GM12878 (cell line): Measurements from ENCODE around the gene PLXNB3. TPM values are rescaled to one million over a fixed set of nuclear protein-coding genes. Genes with fewer than 3 reads are reported as not detected.

Experiments
- ATAC-seq: fragments of 200-7000 bp; cut with Tn5 transposase; 3 replicates; pipeline ENCODE4 v1.9.1; 2020; ENCODE audit warnings: mild to moderate bottlenecking, moderate library complexity
- BruUV-seq: library from RNA; stranded (reverse); fragments of 400-500 nt; replicated peaks from 2 replicates; lab custom pipeline; 2021; lab: Mats Ljungman, UMichigan
- CTCF ChIA-PET: fragments of 300-600 bp; sonication (Branson Sonifier 250); formaldehyde crosslinking; extraction: SDS; loops from one replicate; lab custom pipeline; 2021; ENCODE audit warnings: inconsistent platforms; lab: Yijun Ruan, JAX
- POLR2A ChIA-PET: fragments of 350-600 bp; formaldehyde crosslinking; extraction: SDS; loops from one replicate; lab custom pipeline; 2021; ENCODE audit warnings: inconsistent platforms; lab: Charles Lee
- RAD21 ChIA-PET: fragments of 300-600 bp; sonication (Branson Sonifier 250); formaldehyde crosslinking; loops from one replicate; lab custom pipeline; 2023; ENCODE audit warnings: antibody characterized with exemption; ENCODE audit not compliant: unreplicated experiment; lab: Charles Lee
- SMC1A ChIA-PET: fragments of 300-600 bp; sonication (Branson Sonifier 250); formaldehyde crosslinking; loops from one replicate; lab custom pipeline; 2023; ENCODE audit not compliant: unreplicated experiment, uncharacterized antibody; lab: Charles Lee
- DNase-seq: peaks from one replicate; pipeline ENCODE4 v3.0.0-alpha.2; 2011; ENCODE audit warnings: low read depth, low spot score
- FAIRE-seq: peaks from 3 replicates; lab custom pipeline; 2011; peaks lifted over from hg19 to GRCh38; lab: Jason Lieb, UNC
- H2AFZ ChIP-seq: 2 replicates; pipeline ENCODE4 v1.6.0; 2011; ENCODE audit warnings: low read depth, low read length, control low read depth; ENCODE audit not compliant: control insufficient read depth
- H3K27ac ChIP-seq: 2 replicates; pipeline ENCODE4 v1.5.1; 2011; ENCODE audit warnings: control low read depth; ENCODE audit not compliant: control insufficient read depth, insufficient read depth
- H3K27me3 ChIP-seq, 2 experiments: replicated peaks in 1 of 2; 2 replicates each; pipeline versions ENCODE4 v1.6.0 to v1.6.1; 2011; ENCODE audit warnings: low read length in 1 of 2; ENCODE audit not compliant: control insufficient read depth in 2 of 2, insufficient read depth in 2 of 2
- H3K36me3 ChIP-seq, 2 experiments: 2 replicates each; pipeline ENCODE4 v1.5.1; 2011; ENCODE audit warnings: low read length in 1 of 2; ENCODE audit not compliant: control insufficient read depth in 2 of 2, insufficient read depth in 2 of 2
- H3K4me1 ChIP-seq: 2 replicates; pipeline ENCODE4 v1.6.1; 2011; ENCODE audit warnings: mild to moderate bottlenecking, low read length, moderate library complexity, mixed read lengths; ENCODE audit not compliant: control insufficient read depth, insufficient read depth
- H3K4me2 ChIP-seq: 2 replicates; pipeline ENCODE4 v1.6.0; 2011; ENCODE audit warnings: control low read depth; ENCODE audit not compliant: control insufficient read depth, insufficient read depth
- H3K4me3 ChIP-seq: fragments of 200-600 bp; sonication (generic); 2 replicates; pipeline ENCODE4 v1.5.1; 2016
- H3K79me2 ChIP-seq: 2 replicates; pipeline ENCODE4 v1.6.0; 2011; ENCODE audit warnings: low read length; ENCODE audit not compliant: control insufficient read depth, insufficient read depth
- H3K9ac ChIP-seq: 2 replicates; pipeline ENCODE4 v1.8.0; 2011; ENCODE audit warnings: low read length, control low read depth, mixed read lengths; ENCODE audit not compliant: control insufficient read depth, insufficient read depth
- H3K9me3 ChIP-seq: replicated peaks from 3 replicates; pipeline ENCODE4 v1.5.1; 2011; ENCODE audit warnings: mild to moderate bottlenecking, low read length; ENCODE audit not compliant: control insufficient read depth, insufficient read depth
- H4K20me1 ChIP-seq: 2 replicates; pipeline ENCODE4 v1.6.0; 2011; ENCODE audit not compliant: control insufficient read depth, insufficient read depth
- ASH2L ChIP-seq: fragments of 300-600, 200-600 bp; sonication (generic); IDR thresholded peaks from 2 replicates; pipeline ENCODE4 v1.6.1; 2017; ENCODE audit warnings: low read depth, mild to moderate bottlenecking, borderline replicate concordance
- CHD4 ChIP-seq: fragments of 200-600 bp; sonication (generic); IDR thresholded peaks from 2 replicates; pipeline ENCODE4 v1.6.1; 2016; ENCODE audit warnings: mild to moderate bottlenecking
- CREM ChIP-seq: IDR thresholded peaks from 2 replicates; pipeline ENCODE4 v1.6.1; 2014; ENCODE audit warnings: antibody characterized with exemption, low read depth
- EP300 ChIP-seq, 2 experiments: fragments of 150-350 bp in 1 of 2; IDR thresholded peaks; 2 replicates each; pipeline ENCODE4 v1.6.1; 2011 to 2012; ENCODE audit warnings: low read depth in 2 of 2, low read length in 2 of 2, borderline replicate concordance in 1 of 2, improper control_type of control experiment in 1 of 2, inconsistent platforms in 1 of 2; ENCODE audit not compliant: control insufficient read depth in 1 of 2
- FOXK2 ChIP-seq: fragments of 450-650 bp; IDR thresholded peaks from 2 replicates; pipeline ENCODE4 v1.6.1; 2017; ENCODE audit warnings: mild to moderate bottlenecking, moderate library complexity
- FOXM1 ChIP-seq: IDR thresholded peaks from 2 replicates; pipeline ENCODE4 v1.6.1; 2012; ENCODE audit warnings: low read depth, mild to moderate bottlenecking, inconsistent platforms, low read length, moderate library complexity
- IRF4 ChIP-seq: IDR thresholded peaks from 2 replicates; pipeline ENCODE4 v1.6.1; 2011; ENCODE audit warnings: low read depth, low read length
- IRF5 ChIP-seq: fragments of 450-650 bp; IDR thresholded peaks from 2 replicates; pipeline ENCODE4 v1.6.1; 2017; ENCODE audit warnings: borderline replicate concordance
- NR2C1 ChIP-seq: fragments of 450-650 bp; IDR thresholded peaks from 2 replicates; pipeline ENCODE4 v1.6.1; 2017; ENCODE audit warnings: antibody characterized with exemption, mild to moderate bottlenecking, moderate library complexity
- PKNOX1 ChIP-seq: fragments of 450-650 bp; IDR thresholded peaks from 2 replicates; pipeline ENCODE4 v1.6.1; 2016; ENCODE audit warnings: mild to moderate bottlenecking
- RAD21 ChIP-seq: IDR thresholded peaks from 2 replicates; pipeline ENCODE4 v1.6.1; 2011; ENCODE audit warnings: mild to moderate bottlenecking, low read depth, low read length, moderate library complexity; ENCODE audit not compliant: insufficient read depth
- SUPT20H ChIP-seq: IDR thresholded peaks from 2 replicates; pipeline ENCODE4 v1.6.1; 2011; ENCODE audit warnings: low read depth, mild to moderate bottlenecking, low read length, moderate library complexity, borderline replicate concordance; ENCODE audit not compliant: control insufficient read depth
- WGBS: methylation state at CpG from one replicate; pipeline ENCODE4 v1.1.6; 2016; ENCODE audit warnings: low lambda C conversion rate; ENCODE audit not compliant: insufficient replicate concordance, insufficient coverage; ENCODE audit errors: missing lambda C conversion rate; 5-methylcytosine and 5-hydroxymethylcytosine counted together
- in situ Hi-C: fragments of 300-500 bp; cut with MboI; formaldehyde crosslinking; loops from 9 replicates; pipeline ENCODE4 v1.14.3; 2018; ENCODE audit warnings: mixed read lengths
- intact Hi-C: fragments of 100-400 bp; cut with micrococcal nuclease; formaldehyde crosslinking; loops from one replicate; pipeline ENCODE4 v1.14.2; 2022; ENCODE audit not compliant: unreplicated experiment
- polyA plus RNA-seq, 11 experiments: library from polyadenylated mRNA; depleted of rRNA in 4 of 11; unstranded in 6 of 11; stranded (reverse) in 5 of 11; fragments of >200 nt; fragmentation: Nextera tagmentation in 4 of 11; fragmentation: Illumina TruSeq in 1 of 11; extraction: Ambion mirVana in 4 of 11; extraction: Trizol in 1 of 11; gene quantifications; 1 replicate in 1 of 11; 2 replicates in 10 of 11; pipeline versions ENCODE4 v1.2.1 to v1.2.3, GENCODE V29; 2011 to 2016; ENCODE audit warnings: inconsistent platforms in 2 of 11, missing spikeins in 2 of 11, low read depth in 1 of 11
- total RNA-seq, 4 experiments: library from RNA; depleted of rRNA in 3 of 4; stranded (reverse); fragments of >200 nt in 3 of 4; fragmentation: Illumina TruSeq in 1 of 4; extraction: Trizol in 1 of 4; gene quantifications; 2 replicates each; pipeline versions ENCODE4 v1.2.1 to v1.2.3, GENCODE V29; 2013 to 2021
- TF ChIP-seq, protein P1 (sequence below): fragments of 450-650 bp; conservative IDR thresholded peaks from 2 replicates; pipeline ENCODE4 v1.6.1; 2017; ENCODE audit warnings: mild to moderate bottlenecking, moderate library complexity
- TF ChIP-seq, protein P2 (sequence below): IDR thresholded peaks from 2 replicates; pipeline ENCODE4 v1.6.1; 2012; ENCODE audit warnings: low read length, inconsistent platforms

Gene PLXNB3
- total and polyA plus RNA-seq, 10 of the 15 experiments (the other 5 are each of a cell fraction or from before 2014, with no cell fraction given) = 0.06 to 0.68 (median 0.19) TPM; not detected in 4

DNA sequence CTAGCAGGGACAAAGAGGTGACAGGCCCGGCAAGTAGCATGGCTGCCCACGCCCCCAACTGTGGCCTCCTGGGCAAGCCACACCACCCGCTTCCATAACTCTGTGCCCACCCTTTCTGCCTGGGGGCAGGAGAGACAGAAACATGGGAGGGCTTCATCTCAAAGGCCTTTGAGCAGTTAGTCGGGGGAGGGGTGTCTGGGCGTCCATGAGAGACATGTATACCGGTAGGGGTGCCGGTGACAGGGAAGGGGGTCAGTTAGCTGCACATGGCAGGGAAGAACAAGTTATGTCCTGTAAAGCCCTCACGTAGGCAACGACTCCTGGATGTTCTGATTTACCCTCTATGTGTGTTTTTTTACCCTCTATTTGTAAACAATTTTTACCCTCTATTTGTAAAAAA is 57.0 kb downstream of the PLXNB3 start:
- no peak for ATAC-seq
- 47% methylated on average over 9 of the region's 9 CpGs for WGBS
- intact Hi-C loops (no loop called here), in situ Hi-C loops (loop anchor here (25.0 kb wide), 1 partner anchor 634 kb away; the partner anchor contains the start of gene MAGEA1)
- Histone ChIP-seq H4K20me1 (no peaks in the 10 kb centered on the region), H3K36me3 (no peaks in the 10 kb centered on the region), H3K27me3 (no peaks in the 10 kb centered on the region; a peak in 2 of 4 replicates), H3K4me2 (no peak overlapping the region), H3K9ac (no peak overlapping the region), H3K4me1 (no peaks in the 10 kb centered on the region), H3K4me3 (no peak overlapping the region), H3K9me3 (no peaks in the 10 kb centered on the region), H2AFZ (no peak overlapping the region), H3K27ac (no peak overlapping the region), H3K79me2 (no peaks in the 10 kb centered on the region)
- no TSS peak for BruUV-seq
- no peak for FAIRE-seq
- TF ChIP-seq IRF4 (no peak), ASH2L (no peak), EP300 (IDR thresholded peaks at IDR 0.05; ENCODE audit: borderline replicate concordance in 1 of 2, control insufficient read depth in 1 of 2, low read depth in 2 of 2, low read length in 2 of 2) (no peak), NR2C1 (no peak), IRF5 (no peak), CREM (no peak), FOXK2 (no peak), CHD4 (no peak), PKNOX1 (no peak), FOXM1 (no peak), SUPT20H (no peak), RAD21 (no peak)
- TF ChIP-seq, protein P1, sequence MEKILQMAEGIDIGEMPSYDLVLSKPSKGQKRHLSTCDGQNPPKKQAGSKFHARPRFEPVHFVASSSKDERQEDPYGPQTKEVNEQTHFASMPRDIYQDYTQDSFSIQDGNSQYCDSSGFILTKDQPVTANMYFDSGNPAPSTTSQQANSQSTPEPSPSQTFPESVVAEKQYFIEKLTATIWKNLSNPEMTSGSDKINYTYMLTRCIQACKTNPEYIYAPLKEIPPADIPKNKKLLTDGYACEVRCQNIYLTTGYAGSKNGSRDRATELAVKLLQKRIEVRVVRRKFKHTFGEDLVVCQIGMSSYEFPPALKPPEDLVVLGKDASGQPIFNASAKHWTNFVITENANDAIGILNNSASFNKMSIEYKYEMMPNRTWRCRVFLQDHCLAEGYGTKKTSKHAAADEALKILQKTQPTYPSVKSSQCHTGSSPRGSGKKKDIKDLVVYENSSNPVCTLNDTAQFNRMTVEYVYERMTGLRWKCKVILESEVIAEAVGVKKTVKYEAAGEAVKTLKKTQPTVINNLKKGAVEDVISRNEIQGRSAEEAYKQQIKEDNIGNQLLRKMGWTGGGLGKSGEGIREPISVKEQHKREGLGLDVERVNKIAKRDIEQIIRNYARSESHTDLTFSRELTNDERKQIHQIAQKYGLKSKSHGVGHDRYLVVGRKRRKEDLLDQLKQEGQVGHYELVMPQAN = no peak
- TF ChIP-seq, protein P2, sequence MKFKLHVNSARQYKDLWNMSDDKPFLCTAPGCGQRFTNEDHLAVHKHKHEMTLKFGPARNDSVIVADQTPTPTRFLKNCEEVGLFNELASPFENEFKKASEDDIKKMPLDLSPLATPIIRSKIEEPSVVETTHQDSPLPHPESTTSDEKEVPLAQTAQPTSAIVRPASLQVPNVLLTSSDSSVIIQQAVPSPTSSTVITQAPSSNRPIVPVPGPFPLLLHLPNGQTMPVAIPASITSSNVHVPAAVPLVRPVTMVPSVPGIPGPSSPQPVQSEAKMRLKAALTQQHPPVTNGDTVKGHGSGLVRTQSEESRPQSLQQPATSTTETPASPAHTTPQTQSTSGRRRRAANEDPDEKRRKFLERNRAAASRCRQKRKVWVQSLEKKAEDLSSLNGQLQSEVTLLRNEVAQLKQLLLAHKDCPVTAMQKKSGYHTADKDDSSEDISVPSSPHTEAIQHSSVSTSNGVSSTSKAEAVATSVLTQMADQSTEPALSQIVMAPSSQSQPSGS = no peak
- CTCF ChIA-PET = no interaction called here
- POLR2A ChIA-PET = no interaction called here
- SMC1A ChIA-PET = no interaction called here
- RAD21 ChIA-PET = no interaction called here
- DNase-seq = no peak
